CD4-positive, alpha-beta memory T cell (primary cell): ENCODE data around the gene TBC1D5. TPM values are rescaled to one million over a fixed set of nuclear protein-coding genes. Genes with fewer than 3 reads are reported as not detected.
"Not testable (repeated sequence)": the region's sequence is repeated elsewhere in the genome, so short reads cannot be mapped to it uniquely, and the experiment has no call there.

Experiments
- CTCF ChIA-PET: fragments of 350-600 bp; sonication (Branson Sonifier 250); formaldehyde crosslinking; loops from one replicate; lab custom pipeline; 2021; ENCODE audit warnings: inconsistent platforms; ENCODE audit not compliant: partially characterized antibody; lab: Charles Lee
- POLR2A ChIA-PET: fragments of 350-600 bp; sonication (Branson Sonifier 250); formaldehyde crosslinking; loops from one replicate; lab custom pipeline; 2021; ENCODE audit not compliant: partially characterized antibody; lab: Charles Lee
- DNase-seq, 5 donors: peaks; one replicate each; pipeline versions ENCODE4 v3.0.0 to v3.0.0-alpha.2; 2020 to 2022; ENCODE audit warnings: mixed read lengths in 1 of 5
- H3K27ac ChIP-seq: one replicate; pipeline ENCODE4 v1.7.0; 2013; ENCODE audit warnings: low read depth, low read length
- H3K27me3 ChIP-seq: 2 replicates; pipeline ENCODE4 v1.7.0; 2013; ENCODE audit warnings: mild to moderate bottlenecking, low read length, moderate library complexity; ENCODE audit not compliant: insufficient read depth
- H3K36me3 ChIP-seq: 2 replicates; pipeline ENCODE4 v1.7.0; 2013; ENCODE audit warnings: mild to moderate bottlenecking, low read length, moderate library complexity; ENCODE audit not compliant: insufficient read depth
- H3K4me1 ChIP-seq: 2 replicates; pipeline ENCODE4 v1.7.0; 2013; ENCODE audit warnings: mild to moderate bottlenecking, low read length, moderate library complexity; ENCODE audit not compliant: insufficient read depth
- H3K4me3 ChIP-seq, 2 donors: one replicate each; pipeline ENCODE4 v1.7.0; 2013; ENCODE audit warnings: low read length in 2 of 2, mild to moderate bottlenecking in 1 of 2
- H3K9me3 ChIP-seq, 2 donors: one replicate each; pipeline ENCODE4 v1.7.0; 2013; ENCODE audit warnings: low read length in 2 of 2, control low read depth in 1 of 2; ENCODE audit not compliant: control insufficient read depth in 1 of 2
- H3K27ac Mint-ChIP-seq, 7 donors: one replicate each; pipeline ENCODE4 v1.8.0; 2020 to 2021; ENCODE audit warnings: mixed read lengths in 7 of 7, mild to moderate bottlenecking in 6 of 7, inconsistent platforms in 3 of 7, moderate library complexity in 3 of 7
- H3K27me3 Mint-ChIP-seq, 2 donors: one replicate each; pipeline ENCODE4 v1.8.0; 2020 to 2021; ENCODE audit warnings: mixed read lengths in 2 of 2
- H3K36me3 Mint-ChIP-seq, 2 donors: one replicate each; pipeline ENCODE4 v1.8.0; 2020 to 2021; ENCODE audit warnings: mixed read lengths in 2 of 2, inconsistent platforms in 1 of 2, mild to moderate bottlenecking in 1 of 2
- H3K4me1 Mint-ChIP-seq, 4 donors: one replicate each; pipeline ENCODE4 v1.8.0; 2020 to 2021; ENCODE audit warnings: mixed read lengths in 4 of 4, mild to moderate bottlenecking in 1 of 4
- H3K4me3 Mint-ChIP-seq, 8 donors: one replicate each; pipeline ENCODE4 v1.8.0; 2020 to 2021; ENCODE audit warnings: mixed read lengths in 8 of 8, mild to moderate bottlenecking in 7 of 8, moderate library complexity in 6 of 8, inconsistent platforms in 3 of 8
- H3K9me3 Mint-ChIP-seq, 8 donors: one replicate each; pipeline ENCODE4 v1.8.0; 2020 to 2021; ENCODE audit warnings: mixed read lengths in 8 of 8, mild to moderate bottlenecking in 5 of 8, inconsistent platforms in 3 of 8, moderate library complexity in 1 of 8
- intact Hi-C: fragments of 100-400 bp; cut with micrococcal nuclease; formaldehyde crosslinking; loops from one replicate; pipeline ENCODE4 v1.15.1; 2023
- polyA plus RNA-seq, 2 donors: library from polyadenylated mRNA; unstranded; fragments of 300-500 nt; fragmentation: Illumina TruSeq; gene quantifications; one replicate each; pipeline ENCODE4 v1.2.3, GENCODE V29; 2021
- total RNA-seq, 2 experiments: library from RNA; stranded (reverse); gene quantifications; one replicate each; pipeline ENCODE4 v1.2.3, GENCODE V29; 2021

The TBC1D5 gene
- total and polyA plus RNA-seq, 4 experiments from 2014 or later, result 21.2 to 52.2 (median 43.3) TPM

- Mint-ChIP-seq H3K36me3 (peaks cover 0 to 7% of the 10 kb centered on the region in 2 donors), H3K4me3 (peak overlapping the region; percentile 83 to 94 (median 91)), H3K27ac (peak overlapping the region; percentile 80 to 91 (median 90)), H3K9me3 (no peaks in the 10 kb centered on the region), H3K4me1 (peaks cover 28 to 54% (median 38%) of the 10 kb centered on the region in 4 donors), H3K27me3 (no peaks in the 10 kb centered on the region)
- ChIA-PET POLR2A (interaction anchor here (1.0 to 2.1 kb wide), 9 partner anchors 9 to 901 kb away, joined by 3 to 20 read pairs (median 3); no protein-coding TSS in a partner anchor), CTCF (interaction anchor here (1.0 to 1.4 kb wide), 3 partner anchors 50 to 98 kb away, joined by 3 to 6 read pairs (median 5); no protein-coding TSS in a partner anchor)
- no peak for DNase-seq
- Histone ChIP-seq H3K36me3 (no peaks in the 10 kb centered on the region), H3K27ac (peak overlapping the region; percentile 54), H3K27me3 (no peaks in the 10 kb centered on the region), H3K4me3 (peak overlapping the region; percentile 38 to 81), H3K9me3 (no peaks in the 10 kb centered on the region), H3K4me1 (peaks cover 31% of the 10 kb centered on the region)
- intact Hi-C loops, result loop anchor here (2.0 to 10.0 kb wide), 3 partner anchors 50 to 982 kb away; partner anchors contain the start of gene SATB1
Measured at GRCh38 chr3:17742880-17743657, 638 bp upstream of the TBC1D5 start.

GRCh38 chr3:17741621-17742101, 770 bp downstream of the TBC1D5 start:
- intact Hi-C loops, result loop anchor here (2.0 to 10.0 kb wide), 3 partner anchors 49 to 983 kb away; partner anchors contain the start of gene SATB1
- Histone ChIP-seq H3K4me1 (peaks cover 41% of the 10 kb centered on the region), H3K27ac (peak overlapping the region; percentile 54), H3K36me3 (no peaks in the 10 kb centered on the region), H3K9me3 (no peaks in the 10 kb centered on the region), H3K27me3 (no peaks in the 10 kb centered on the region), H3K4me3 (peak overlapping the region; percentile 30 to 81)
- DNase-seq, result no peak
- CTCF ChIA-PET, result no interaction called here
- peak overlapping the region; percentile 88 to 94 (median 92) for H3K4me3 Mint-ChIP-seq
- H3K36me3 Mint-ChIP-seq, result peaks cover 0 to 7% of the 10 kb centered on the region in 2 donors
- POLR2A ChIA-PET, result interaction anchor here (0.6 to 2.1 kb wide), 9 partner anchors 8 to 899 kb away, joined by 3 to 20 read pairs (median 3); no protein-coding TSS in a partner anchor
- peak overlapping the region; percentile 85 to 93 (median 89) for H3K27ac Mint-ChIP-seq
- peaks cover 30 to 55% (median 42%) of the 10 kb centered on the region in 4 donors for H3K4me1 Mint-ChIP-seq
- no peaks in the 10 kb centered on the region for H3K9me3 Mint-ChIP-seq
- H3K27me3 Mint-ChIP-seq, result no peaks in the 10 kb centered on the region

- CTCF ChIA-PET, result no interaction called here
- POLR2A ChIA-PET, result no interaction called here
- Histone ChIP-seq H3K27me3 (no peaks in the 10 kb centered on the region), H3K36me3 (no peaks in the 10 kb centered on the region), H3K4me3 (peak overlapping the region in 1 of 2 donors; percentile 8), H3K4me1 (peaks cover 41% of the 10 kb centered on the region), H3K9me3 (no peaks in the 10 kb centered on the region), H3K27ac (no peak overlapping the region)
- Mint-ChIP-seq H3K4me1 (peaks cover 30 to 55% (median 43%) of the 10 kb centered on the region in 4 donors), H3K27ac (peak overlapping the region; percentile 43 to 90 (median 85)), H3K27me3 (no peaks in the 10 kb centered on the region), H3K4me3 (peak overlapping the region; percentile 88 to 94 (median 92)), H3K36me3 (peaks cover 3 to 11% of the 10 kb centered on the region in 2 donors), H3K9me3 (no peaks in the 10 kb centered on the region)
- DNase-seq, result peak in 1 of 5 donors; percentile 48
- intact Hi-C loops, result loop anchor here (10.0 kb wide), 2 partner anchors 684 to 984 kb away; partner anchors contain the start of gene SATB1
Measured at GRCh38 chr3:17740721-17741141, 1.7 kb downstream of the TBC1D5 start.

- Mint-ChIP-seq H3K27me3 (no peaks in the 10 kb centered on the region), H3K36me3 (peaks cover 10 to 17% of the 10 kb centered on the region in 2 donors), H3K9me3 (no peaks in the 10 kb centered on the region), H3K27ac (peak overlapping the region in 5 of 7 donors; percentile 12 to 42 (median 13)), H3K4me3 (no peak overlapping the region), H3K4me1 (peaks cover 37 to 56% (median 47%) of the 10 kb centered on the region in 4 donors)
- no peak overlapping the region for H3K27ac ChIP-seq
- ChIA-PET POLR2A (no interaction called here), CTCF (interaction anchor here (0.9 kb wide), 1 partner anchor 103 kb away, joined by 3 read pairs; no protein-coding TSS in a partner anchor)
- H3K36me3 ChIP-seq, result no peaks in the 10 kb centered on the region
- H3K4me1 ChIP-seq, result peaks cover 42% of the 10 kb centered on the region
- H3K27me3 ChIP-seq, result no peaks in the 10 kb centered on the region
- DNase-seq, result no peak
- intact Hi-C loops, result no loop called here
- H3K4me3 ChIP-seq, result no peak overlapping the region
- no peaks in the 10 kb centered on the region for H3K9me3 ChIP-seq
Measured at GRCh38 chr3:17738921-17739320, 3.5 kb downstream of the TBC1D5 start.

GRCh38 chr3:17738219-17738618, 4.2 kb downstream of the TBC1D5 start:
- DNase-seq, result no peak
- H3K4me1 Mint-ChIP-seq, result peaks cover 37 to 60% (median 47%) of the 10 kb centered on the region in 4 donors
- Histone ChIP-seq H3K27me3 (no peaks in the 10 kb centered on the region), H3K9me3 (no peaks in the 10 kb centered on the region), H3K27ac (no peak overlapping the region), H3K36me3 (no peaks in the 10 kb centered on the region), H3K4me1 (peaks cover 43% of the 10 kb centered on the region), H3K4me3 (no peak overlapping the region)
- no peak overlapping the region for H3K4me3 Mint-ChIP-seq
- CTCF ChIA-PET, result interaction anchor here (0.9 kb wide), 1 partner anchor 104 kb away, joined by 3 read pairs; no protein-coding TSS in a partner anchor
- POLR2A ChIA-PET, result no interaction called here
- peak overlapping the region in 3 of 7 donors; percentile 5 to 30 (median 12) for H3K27ac Mint-ChIP-seq
- no peaks in the 10 kb centered on the region for H3K27me3 Mint-ChIP-seq
- intact Hi-C loops, result no loop called here
- H3K9me3 Mint-ChIP-seq, result no peaks in the 10 kb centered on the region
- peaks cover 10 to 17% of the 10 kb centered on the region in 2 donors for H3K36me3 Mint-ChIP-seq

- no peaks in the 10 kb centered on the region for H3K9me3 Mint-ChIP-seq
- CTCF ChIA-PET, result no interaction called here
- no peaks in the 10 kb centered on the region for H3K27me3 Mint-ChIP-seq
Measured at GRCh38 chr3:17737591-17737990, 4.8 kb downstream of the TBC1D5 start.

GRCh38 chr3:17735362-17735761, 7.1 kb downstream of the TBC1D5 start:
- peaks cover 31 to 60% (median 41%) of the 10 kb centered on the region in 4 donors for H3K4me1 Mint-ChIP-seq
- H3K27me3 ChIP-seq, DNase-seq, H3K27me3 Mint-ChIP-seq, H3K4me3 ChIP-seq, H3K36me3 ChIP-seq, H3K27ac Mint-ChIP-seq, H3K9me3 ChIP-seq, H3K27ac ChIP-seq, POLR2A ChIA-PET, H3K4me3 Mint-ChIP-seq, intact Hi-C loops, H3K9me3 Mint-ChIP-seq: not testable (repeated sequence)
- CTCF ChIA-PET, result interaction anchor here (1.3 kb wide), 2 partner anchors 12 to 42 kb away, joined by 3 read pairs; no protein-coding TSS in a partner anchor
- peaks cover 32% of the 10 kb centered on the region for H3K4me1 ChIP-seq
- peaks cover 18 to 25% of the 10 kb centered on the region in 2 donors for H3K36me3 Mint-ChIP-seq

More at GRCh38 chr3:17737591-17737990, 4.8 kb downstream of the TBC1D5 start:
- intact Hi-C loops, result no loop called here
- POLR2A ChIA-PET, result no interaction called here
- Histone ChIP-seq H3K4me3 (no peak overlapping the region), H3K27ac (no peak overlapping the region), H3K27me3 (no peaks in the 10 kb centered on the region), H3K4me1 (peaks cover 43% of the 10 kb centered on the region), H3K9me3 (no peaks in the 10 kb centered on the region), H3K36me3 (no peaks in the 10 kb centered on the region)
- H3K27ac Mint-ChIP-seq, result peak overlapping the region in 3 of 7 donors; percentile 9 to 72 (median 13)
- no peak for DNase-seq
- H3K4me1 Mint-ChIP-seq, result peaks cover 41 to 63% (median 49%) of the 10 kb centered on the region in 4 donors
- H3K36me3 Mint-ChIP-seq, result peaks cover 12 to 21% of the 10 kb centered on the region in 2 donors
- H3K4me3 Mint-ChIP-seq, result no peak overlapping the region
